GM23248 (cell line): ENCODE data around the gene STAM. TPM values are rescaled to one million over a fixed set of nuclear protein-coding genes. Genes with fewer than 3 reads are reported as not detected.
A peak's percentile ranks its signal among the peaks of the same experiment; 100 is the strongest.

Experiments
- DNase-seq: peaks from one replicate; pipeline ENCODE4 v3.0.0-alpha.2; 2015
- H2AFZ ChIP-seq: fragments of 200-600 bp; sonication (generic); 2 replicates; pipeline ENCODE4 v1.6.1; 2016; ENCODE audit warnings: antibody characterized with exemption
- H3F3A ChIP-seq: fragments of 200-600 bp; sonication (generic); 2 replicates; pipeline ENCODE4 v1.6.1; 2016; ENCODE audit warnings: mild to moderate bottlenecking, antibody characterized with exemption, mixed run types; ENCODE audit not compliant: insufficient read depth
- H3K27ac ChIP-seq: fragments of 200-600 bp; sonication (generic); 2 replicates; pipeline ENCODE4 v1.5.1; 2016; ENCODE audit warnings: mild to moderate bottlenecking
- H3K27me3 ChIP-seq: fragments of 200-600 bp; sonication (generic); replicated peaks from 2 replicates; pipeline ENCODE4 v1.6.1; 2016; ENCODE audit warnings: mild to moderate bottlenecking; ENCODE audit not compliant: insufficient read depth
- H3K36me3 ChIP-seq: fragments of 200-600 bp; sonication (generic); 2 replicates; pipeline ENCODE4 v1.6.1; 2016; ENCODE audit warnings: low read depth, mild to moderate bottlenecking
- H3K4me1 ChIP-seq: fragments of 200-600 bp; sonication (generic); 2 replicates; pipeline ENCODE4 v1.6.1; 2016; ENCODE audit warnings: mild to moderate bottlenecking; ENCODE audit not compliant: insufficient read depth
- H3K4me2 ChIP-seq: fragments of 200-600 bp; sonication (generic); one replicate; pipeline ENCODE4 v1.6.1; 2016; ENCODE audit warnings: mild to moderate bottlenecking; ENCODE audit not compliant: unreplicated experiment
- H3K4me3 ChIP-seq: fragments of 200-600 bp; sonication (generic); 2 replicates; pipeline ENCODE4 v1.5.1; 2016; ENCODE audit warnings: mild to moderate bottlenecking
- H3K79me2 ChIP-seq: fragments of 200-600 bp; sonication (generic); 2 replicates; pipeline ENCODE4 v1.6.1; 2016; ENCODE audit warnings: mild to moderate bottlenecking; ENCODE audit not compliant: insufficient read depth
- H3K9ac ChIP-seq: fragments of 200-600 bp; sonication (generic); 2 replicates; pipeline ENCODE4 v1.6.1; 2016; ENCODE audit warnings: mild to moderate bottlenecking
- H3K9me2 ChIP-seq: fragments of 200-600 bp; sonication (generic); 2 replicates; pipeline ENCODE4 v1.6.1; 2016; ENCODE audit warnings: mixed run types, mild to moderate bottlenecking, moderate library complexity; ENCODE audit not compliant: insufficient read depth
- H3K9me3 ChIP-seq: fragments of 200-600 bp; sonication (generic); one replicate; pipeline ENCODE4 v1.6.1; 2017; ENCODE audit warnings: low read depth
- H4K20me1 ChIP-seq: fragments of 200-600 bp; sonication (generic); 2 replicates; pipeline ENCODE4 v1.6.0; 2016; ENCODE audit not compliant: insufficient read depth
- EZH2 ChIP-seq: fragments of 200-600 bp; sonication (generic); IDR thresholded peaks from 2 replicates; pipeline ENCODE4 v1.6.1; 2018; ENCODE audit warnings: antibody characterized with exemption, mild to moderate bottlenecking; ENCODE audit not compliant: insufficient read depth, poor library complexity, severe bottlenecking
- EZH2phosphoT487 ChIP-seq: fragments of 200-600 bp; sonication (generic); IDR thresholded peaks from 2 replicates; pipeline ENCODE4 v1.6.1; 2018; ENCODE audit warnings: antibody characterized with exemption, moderate library complexity, mild to moderate bottlenecking, low read depth; ENCODE audit not compliant: insufficient read depth
- WGBS, 2 experiments: methylation state at CpG; one replicate each; pipeline ENCODE4 v1.1.6; 2015 to 2017; ENCODE audit warnings: low lambda C conversion rate in 2 of 2, low coverage in 1 of 2; ENCODE audit errors: missing lambda C conversion rate in 2 of 2; 5-methylcytosine and 5-hydroxymethylcytosine counted together
- in situ Hi-C: fragments of 300-500 bp; cut with MboI; formaldehyde crosslinking; loops from 2 replicates; pipeline ENCODE4 v1.15.0; 2020
- polyA plus RNA-seq: library from polyadenylated mRNA; unstranded; fragments of >200 nt; fragmentation: Nextera tagmentation; extraction: Ambion mirVana; gene quantifications from 2 replicates; pipeline ENCODE4 v1.2.1, GENCODE V29; 2016
- total RNA-seq: library from RNA; depleted of rRNA; stranded (reverse); fragments of >200 nt; shearing (Covaris generic); gene quantifications from 2 replicates; pipeline ENCODE4 v1.2.3, GENCODE V29; 2014

The STAM gene
- total and polyA plus RNA-seq, 2 experiments from 2014 or later = 25.2 to 29.2 TPM

GRCh38 chr10:17662193-17663138 lies 18.5 kb downstream of the STAM start:
- in situ Hi-C loops = no loop called here
- Histone ChIP-seq H3K4me3 (no peak overlapping the region), H3K9me2 (no peaks in the 10 kb centered on the region), H3K4me2 (no peak overlapping the region), H3K9ac (no peak overlapping the region), H2AFZ (no peak overlapping the region), H4K20me1 (no peaks in the 10 kb centered on the region), H3K9me3 (no peaks in the 10 kb centered on the region), H3K79me2 (peaks cover 92% of the 10 kb centered on the region), H3K27ac (no peak overlapping the region), H3K27me3 (no peaks in the 10 kb centered on the region), H3K4me1 (peaks cover 39% of the 10 kb centered on the region), H3F3A (peaks cover 36% of the 10 kb centered on the region), H3K36me3 (peaks cover 5% of the 10 kb centered on the region; the same call in 1 of the 2 replicates)
- no peak for TF ChIP-seq EZH2phosphoT487
- TF ChIP-seq EZH2 = no peak
- 97 to 100% methylated on average over 2 of the region's 2 CpGs for WGBS, 2 experiments
- no peak for DNase-seq

GRCh38 chr10:17663450-17663849 lies 19.5 kb downstream of the STAM start:
- in situ Hi-C loops = no loop called here
- Histone ChIP-seq H3K4me2 (no peak overlapping the region), H2AFZ (no peak overlapping the region), H4K20me1 (no peaks in the 10 kb centered on the region), H3K36me3 (peaks cover 5% of the 10 kb centered on the region; the same call in 1 of the 2 replicates), H3K4me1 (peaks cover 39% of the 10 kb centered on the region), H3K27ac (no peak overlapping the region), H3K27me3 (no peaks in the 10 kb centered on the region), H3K9me3 (no peaks in the 10 kb centered on the region), H3K9me2 (no peaks in the 10 kb centered on the region), H3F3A (peaks cover 45% of the 10 kb centered on the region), H3K9ac (no peak overlapping the region), H3K4me3 (no peak overlapping the region), H3K79me2 (peaks cover 92% of the 10 kb centered on the region)
- WGBS, 2 experiments = 96% methylated on average over 1 of the region's 1 CpG
- no peak for DNase-seq
- TF ChIP-seq EZH2phosphoT487 (no peak), EZH2 (no peak)

GRCh38 chr10:17665747-17666146 lies 21.8 kb downstream of the STAM start:
- H3K4me3 ChIP-seq = peak overlapping the region; percentile 58
- peak overlapping the region; percentile 94 for H3K27ac ChIP-seq
- peaks cover 93% of the 10 kb centered on the region for H3K79me2 ChIP-seq
- no peaks in the 10 kb centered on the region for H3K27me3 ChIP-seq
- TF ChIP-seq EZH2phosphoT487 (no peak), EZH2 (no peak)
- in situ Hi-C loops = no loop called here
- peak overlapping the region; percentile 80 for H3K9ac ChIP-seq
- H3K36me3 ChIP-seq = peaks cover 5% of the 10 kb centered on the region; the same call in 1 of the 2 replicates
- peaks cover 40% of the 10 kb centered on the region for H3K4me1 ChIP-seq
- peak overlapping the region; percentile 85 for H3K4me2 ChIP-seq
- WGBS, 2 experiments = 0% methylated on average over 4 of the region's 4 CpGs
- peaks cover 45% of the 10 kb centered on the region for H3F3A ChIP-seq
- H3K9me2 ChIP-seq = no peaks in the 10 kb centered on the region
- no peaks in the 10 kb centered on the region for H4K20me1 ChIP-seq
- peak overlapping the region; percentile 53 for H2AFZ ChIP-seq
- DNase-seq = peak; percentile 94
- H3K9me3 ChIP-seq = no peaks in the 10 kb centered on the region

GRCh38 chr10:17668435-17669184 lies 24.7 kb downstream of the STAM start:
- Histone ChIP-seq H3K4me3 (no peak overlapping the region), H3K27ac (no peak overlapping the region), H3K9ac (no peak overlapping the region), H3K36me3 (no peaks in the 10 kb centered on the region), H3K9me3 (no peaks in the 10 kb centered on the region), H3K27me3 (no peaks in the 10 kb centered on the region), H3K79me2 (peaks cover 89% of the 10 kb centered on the region), H2AFZ (no peak overlapping the region), H3K4me2 (no peak overlapping the region), H4K20me1 (no peaks in the 10 kb centered on the region), H3F3A (peaks cover 43% of the 10 kb centered on the region), H3K9me2 (no peaks in the 10 kb centered on the region), H3K4me1 (peaks cover 43% of the 10 kb centered on the region)
- WGBS, 2 experiments = 46 to 48% methylated on average over 6 of the region's 6 CpGs
- no peak for TF ChIP-seq EZH2
- TF ChIP-seq EZH2phosphoT487 = no peak
- DNase-seq = no peak
- in situ Hi-C loops = no loop called here
